Testis (tissue), 3 donors: ENCODE measurements around the gene NGLY1. TPM values are rescaled to one million over a fixed set of nuclear protein-coding genes. Genes with fewer than 3 reads are reported as not detected.

Source experiments
- DNase-seq: peaks from one replicate; pipeline ENCODE4 v3.0.0-alpha.2; 2019
- H3K27ac ChIP-seq, 2 donors: fragments of 200-600 bp; sonication (generic); one replicate each; pipeline ENCODE4 v1.5.1; 2019
- H3K27me3 ChIP-seq: fragments of 200-600 bp; sonication (generic); one replicate; pipeline ENCODE4 v1.5.1; 2019
- H3K36me3 ChIP-seq: fragments of 200-600 bp; sonication (generic); one replicate; pipeline ENCODE4 v1.5.1; 2017; ENCODE audit warnings: low read depth; ENCODE audit errors: missing control alignments
- H3K4me1 ChIP-seq: fragments of 200-600 bp; sonication (generic); one replicate; pipeline ENCODE4 v1.5.1; 2019
- H3K4me3 ChIP-seq, 2 donors: fragments of 200-600 bp; sonication (generic); one replicate each; pipeline ENCODE4 v1.5.1; 2017 to 2019
- H3K9me3 ChIP-seq: fragments of 200-600 bp; sonication (generic); one replicate; pipeline ENCODE4 v1.5.1; 2017
- POLR2A ChIP-seq: fragments of 450-650 bp; IDR thresholded peaks from one replicate; pipeline ENCODE4 v1.6.1; 2017; ENCODE audit warnings: antibody characterized with exemption, mild to moderate bottlenecking, moderate library complexity
- WGBS, 2 donors: methylation state at CpG; one replicate each; pipeline ENCODE4 v1.1.5; 2018; 5-methylcytosine and 5-hydroxymethylcytosine counted together
- intact Hi-C: fragments of 100-400 bp; cut with DNase I; formaldehyde crosslinking; loops from one replicate; pipeline ENCODE4 v1.15.1; 2023; ENCODE audit warnings: low total_unique reads
- polyA plus RNA-seq: library from polyadenylated mRNA; stranded (reverse); fragments of 350-450 nt; fragmentation: Illumina TruSeq; extraction: RNeasy Lipid Tissue Mini Kit (QIAGEN cat#74804); gene quantifications from one replicate; pipeline ENCODE4 v1.2.3, GENCODE V29; 2014; ENCODE audit warnings: low read depth, low replicate concordance; ENCODE audit not compliant: insufficient read depth
- total RNA-seq, 2 donors: library from RNA; depleted of rRNA; stranded (reverse); fragments of >200 nt; gene quantifications; one replicate each; pipeline ENCODE4 v1.2.3, GENCODE V29; 2016
- TF ChIP-seq, protein P1 (sequence below), 3 experiments: fragments of 450-650 bp in 2 of 3; fragments of 200-600 bp in 1 of 3; sonication (generic) in 1 of 3; IDR thresholded peaks; one replicate each; pipeline ENCODE4 v1.5.1; 2016 to 2019; ENCODE audit warnings: antibody characterized with exemption in 3 of 3, mild to moderate bottlenecking in 2 of 3, moderate library complexity in 1 of 3

NGLY1 gene
- total and polyA plus RNA-seq, 3 donors from 2014 or later = 58.2 to 108 (median 107) TPM

DNA sequence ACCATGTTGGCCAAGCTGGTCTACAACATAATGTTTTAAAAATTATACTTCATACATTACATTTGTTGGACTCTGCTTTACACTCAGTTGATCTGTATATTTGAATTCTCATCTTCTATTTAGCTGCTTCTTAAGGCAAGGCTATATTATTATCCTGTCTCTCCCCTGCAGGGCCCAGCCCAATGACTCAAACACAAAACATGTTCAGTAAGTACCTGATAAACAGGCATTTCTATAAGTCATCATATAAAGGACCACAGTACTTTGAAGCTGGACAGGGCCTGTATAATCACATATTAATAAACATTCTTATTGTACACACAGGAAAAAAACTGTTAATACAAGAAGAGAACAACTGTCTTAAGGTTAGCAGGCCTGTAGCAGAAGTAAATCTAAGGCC lies 36.2 kb downstream of the NGLY1 start:
- Histone ChIP-seq H3K4me1 (no peaks in the 10 kb centered on the region), H3K36me3 (no peaks in the 10 kb centered on the region), H3K4me3 (no peak overlapping the region), H3K27me3 (no peaks in the 10 kb centered on the region), H3K27ac (no peak overlapping the region), H3K9me3 (no peaks in the 10 kb centered on the region)
- no peak for TF ChIP-seq POLR2A
- TF ChIP-seq, protein P1, sequence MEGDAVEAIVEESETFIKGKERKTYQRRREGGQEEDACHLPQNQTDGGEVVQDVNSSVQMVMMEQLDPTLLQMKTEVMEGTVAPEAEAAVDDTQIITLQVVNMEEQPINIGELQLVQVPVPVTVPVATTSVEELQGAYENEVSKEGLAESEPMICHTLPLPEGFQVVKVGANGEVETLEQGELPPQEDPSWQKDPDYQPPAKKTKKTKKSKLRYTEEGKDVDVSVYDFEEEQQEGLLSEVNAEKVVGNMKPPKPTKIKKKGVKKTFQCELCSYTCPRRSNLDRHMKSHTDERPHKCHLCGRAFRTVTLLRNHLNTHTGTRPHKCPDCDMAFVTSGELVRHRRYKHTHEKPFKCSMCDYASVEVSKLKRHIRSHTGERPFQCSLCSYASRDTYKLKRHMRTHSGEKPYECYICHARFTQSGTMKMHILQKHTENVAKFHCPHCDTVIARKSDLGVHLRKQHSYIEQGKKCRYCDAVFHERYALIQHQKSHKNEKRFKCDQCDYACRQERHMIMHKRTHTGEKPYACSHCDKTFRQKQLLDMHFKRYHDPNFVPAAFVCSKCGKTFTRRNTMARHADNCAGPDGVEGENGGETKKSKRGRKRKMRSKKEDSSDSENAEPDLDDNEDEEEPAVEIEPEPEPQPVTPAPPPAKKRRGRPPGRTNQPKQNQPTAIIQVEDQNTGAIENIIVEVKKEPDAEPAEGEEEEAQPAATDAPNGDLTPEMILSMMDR (IDR thresholded peaks at IDR 0.05) = no peak
- intact Hi-C loops = no loop called here
- no peak for DNase-seq

DNA sequence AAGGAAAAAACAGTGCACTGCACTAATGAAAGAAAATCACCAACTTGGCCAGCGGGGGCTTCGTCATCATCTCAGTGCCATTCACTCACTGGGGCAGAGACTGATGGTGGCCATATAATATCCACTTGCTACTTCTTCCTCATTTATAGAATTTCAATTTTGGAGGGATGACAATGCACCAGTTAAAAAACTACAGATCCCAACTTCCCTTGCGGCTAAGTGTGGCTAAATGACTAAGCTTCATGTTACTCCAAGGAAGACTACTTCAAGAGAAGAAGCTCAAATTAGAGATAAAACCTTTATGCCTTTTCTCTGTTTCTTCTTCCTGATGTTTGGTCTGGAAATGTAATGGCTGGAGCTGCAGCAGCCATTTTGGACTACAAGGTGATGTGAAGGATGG lies 38.8 kb downstream of the NGLY1 start:
- no peak overlapping the region for H3K27ac ChIP-seq
- intact Hi-C loops = no loop called here
- WGBS, 2 donors = 93 to 99% methylated on average over 3 of the region's 3 CpGs
- TF ChIP-seq, protein P1 (IDR thresholded peaks at IDR 0.05) = no peak
- TF ChIP-seq POLR2A = no peak
- no peak for DNase-seq
- no peaks in the 10 kb centered on the region for H3K36me3 ChIP-seq
- H3K4me3 ChIP-seq = no peak overlapping the region
- H3K27me3 ChIP-seq = no peaks in the 10 kb centered on the region
- H3K9me3 ChIP-seq = no peaks in the 10 kb centered on the region
- no peaks in the 10 kb centered on the region for H3K4me1 ChIP-seq

DNA sequence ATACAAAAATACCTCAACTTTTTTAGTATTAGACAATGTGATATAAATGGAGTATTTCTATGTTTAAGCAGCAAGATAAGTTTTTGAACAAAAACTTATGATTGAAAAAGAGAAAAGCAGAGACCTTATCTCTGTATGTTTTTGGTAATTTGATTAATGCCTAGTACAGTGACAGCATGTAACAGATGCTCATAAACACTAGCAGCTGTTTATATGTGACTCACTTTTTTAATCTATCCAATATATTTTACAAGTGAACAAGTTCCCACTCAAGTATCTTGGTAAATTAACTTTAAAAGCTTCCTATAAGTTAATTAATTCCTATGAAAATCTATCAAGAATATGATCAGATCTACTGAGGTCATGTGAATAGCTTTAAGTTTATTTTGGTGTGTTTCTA lies 55.1 kb downstream of the NGLY1 start:
- no peak overlapping the region for H3K4me3 ChIP-seq
- intact Hi-C loops = no loop called here
- no peaks in the 10 kb centered on the region for H3K4me1 ChIP-seq
- no peak overlapping the region for H3K27ac ChIP-seq
- no peaks in the 10 kb centered on the region for H3K36me3 ChIP-seq
- H3K9me3 ChIP-seq = no peaks in the 10 kb centered on the region
- no peak for DNase-seq
- no peaks in the 10 kb centered on the region for H3K27me3 ChIP-seq
- TF ChIP-seq POLR2A = no peak

DNA sequence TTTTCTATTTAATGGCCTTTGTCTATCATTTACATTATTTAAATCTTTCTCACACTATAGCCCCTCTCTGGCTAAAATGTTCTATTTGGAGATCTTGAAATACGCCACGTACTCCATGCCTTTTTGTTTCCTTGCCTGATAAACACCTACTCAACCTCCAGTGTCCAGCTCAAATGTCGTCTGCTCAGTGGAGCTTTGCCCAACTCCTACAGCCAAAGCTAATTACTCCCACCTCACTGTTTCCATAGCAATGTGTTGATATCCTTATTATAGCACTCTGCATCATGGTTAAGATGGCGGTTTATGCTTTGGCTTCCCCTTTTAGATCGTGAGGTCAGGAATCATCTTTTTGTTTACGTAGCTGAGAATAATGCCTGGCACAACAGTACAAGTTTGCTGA lies 55.9 kb downstream of the NGLY1 start:
- Histone ChIP-seq H3K4me1 (no peaks in the 10 kb centered on the region), H3K36me3 (no peaks in the 10 kb centered on the region), H3K27me3 (no peaks in the 10 kb centered on the region), H3K4me3 (no peak overlapping the region), H3K27ac (no peak overlapping the region), H3K9me3 (no peaks in the 10 kb centered on the region)
- no peak for DNase-seq
- intact Hi-C loops = no loop called here
- no peak for TF ChIP-seq POLR2A
- TF ChIP-seq, protein P1 (IDR thresholded peaks at IDR 0.05) = no peak
- 87 to 94% methylated on average over 6 of the region's 6 CpGs for WGBS, 2 donors

DNA sequence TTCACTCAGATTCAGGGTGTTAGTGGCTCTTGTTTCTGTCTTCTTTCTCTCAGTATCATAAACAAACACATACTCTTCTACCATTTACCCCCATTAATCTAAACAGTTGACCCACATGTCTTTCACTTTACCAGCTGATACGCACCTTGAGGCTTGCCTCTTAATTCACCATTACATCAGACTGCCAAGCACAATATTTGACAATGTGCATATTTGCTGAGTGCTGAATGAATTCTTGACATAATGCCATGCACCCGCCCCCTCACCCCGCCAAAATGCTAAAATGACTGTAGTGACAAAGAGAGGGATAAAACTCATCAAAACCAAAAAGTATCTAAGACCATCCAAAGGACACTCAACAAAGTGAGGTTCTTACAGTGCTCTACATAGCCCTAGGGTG lies 57.4 kb downstream of the NGLY1 start:
- Histone ChIP-seq H3K27ac (no peak overlapping the region), H3K4me1 (no peaks in the 10 kb centered on the region), H3K27me3 (no peaks in the 10 kb centered on the region), H3K4me3 (no peak overlapping the region), H3K9me3 (no peaks in the 10 kb centered on the region), H3K36me3 (no peaks in the 10 kb centered on the region)
- WGBS, 2 donors = 92 to 97% methylated on average over 3 of the region's 3 CpGs
- no peak for TF ChIP-seq POLR2A
- TF ChIP-seq, protein P1 (IDR thresholded peaks at IDR 0.05) = no peak
- intact Hi-C loops = no loop called here
- DNase-seq = no peak
